ENCODE data around the gene ME2.

DNA sequence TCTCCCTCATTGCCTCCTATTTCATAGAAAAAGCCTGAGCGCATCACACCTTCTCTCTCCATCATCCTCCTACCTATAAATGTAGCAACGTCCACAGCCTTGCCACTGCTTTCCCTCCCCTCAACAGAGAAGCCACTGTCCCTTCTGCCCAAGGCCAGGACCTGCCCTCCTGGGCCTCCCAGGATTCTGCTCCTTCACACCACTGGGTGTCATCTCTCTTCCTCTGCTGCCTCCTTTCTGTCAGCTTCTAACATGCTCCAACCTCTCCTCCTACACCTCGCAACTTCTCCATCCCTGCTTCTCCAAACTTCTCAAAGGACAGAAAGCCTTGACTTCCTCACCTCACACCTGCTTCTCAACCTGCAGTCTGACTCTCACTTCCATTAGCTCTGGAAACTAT is 21.2 kb upstream of the ME2 start:
- TF ChIP-seq EP300 (IDR thresholded peaks at IDR 0.05) (no peak), POLR2A (IDR thresholded peaks at IDR 0.05) (no peak)
- TF ChIP-seq, protein P1, sequence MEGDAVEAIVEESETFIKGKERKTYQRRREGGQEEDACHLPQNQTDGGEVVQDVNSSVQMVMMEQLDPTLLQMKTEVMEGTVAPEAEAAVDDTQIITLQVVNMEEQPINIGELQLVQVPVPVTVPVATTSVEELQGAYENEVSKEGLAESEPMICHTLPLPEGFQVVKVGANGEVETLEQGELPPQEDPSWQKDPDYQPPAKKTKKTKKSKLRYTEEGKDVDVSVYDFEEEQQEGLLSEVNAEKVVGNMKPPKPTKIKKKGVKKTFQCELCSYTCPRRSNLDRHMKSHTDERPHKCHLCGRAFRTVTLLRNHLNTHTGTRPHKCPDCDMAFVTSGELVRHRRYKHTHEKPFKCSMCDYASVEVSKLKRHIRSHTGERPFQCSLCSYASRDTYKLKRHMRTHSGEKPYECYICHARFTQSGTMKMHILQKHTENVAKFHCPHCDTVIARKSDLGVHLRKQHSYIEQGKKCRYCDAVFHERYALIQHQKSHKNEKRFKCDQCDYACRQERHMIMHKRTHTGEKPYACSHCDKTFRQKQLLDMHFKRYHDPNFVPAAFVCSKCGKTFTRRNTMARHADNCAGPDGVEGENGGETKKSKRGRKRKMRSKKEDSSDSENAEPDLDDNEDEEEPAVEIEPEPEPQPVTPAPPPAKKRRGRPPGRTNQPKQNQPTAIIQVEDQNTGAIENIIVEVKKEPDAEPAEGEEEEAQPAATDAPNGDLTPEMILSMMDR (IDR thresholded peaks at IDR 0.05) = no peak

Measured in stomach (tissue), 4 donors.